GM21825 (cell line): ENCODE data around the gene GHSR.
"Not testable (repeated sequence)": the region's sequence is repeated elsewhere in the genome, so short reads cannot be mapped to it uniquely, and the experiment has no call there.

Experiments used
- ATAC-seq: cut with Tn5 transposase; IDR thresholded peaks from one replicate; pipeline ENCODE4 v1.9.1; 2021; ENCODE audit warnings: mild to moderate bottlenecking, moderate library complexity; ENCODE audit not compliant: unreplicated experiment

Gene GHSR

DNA sequence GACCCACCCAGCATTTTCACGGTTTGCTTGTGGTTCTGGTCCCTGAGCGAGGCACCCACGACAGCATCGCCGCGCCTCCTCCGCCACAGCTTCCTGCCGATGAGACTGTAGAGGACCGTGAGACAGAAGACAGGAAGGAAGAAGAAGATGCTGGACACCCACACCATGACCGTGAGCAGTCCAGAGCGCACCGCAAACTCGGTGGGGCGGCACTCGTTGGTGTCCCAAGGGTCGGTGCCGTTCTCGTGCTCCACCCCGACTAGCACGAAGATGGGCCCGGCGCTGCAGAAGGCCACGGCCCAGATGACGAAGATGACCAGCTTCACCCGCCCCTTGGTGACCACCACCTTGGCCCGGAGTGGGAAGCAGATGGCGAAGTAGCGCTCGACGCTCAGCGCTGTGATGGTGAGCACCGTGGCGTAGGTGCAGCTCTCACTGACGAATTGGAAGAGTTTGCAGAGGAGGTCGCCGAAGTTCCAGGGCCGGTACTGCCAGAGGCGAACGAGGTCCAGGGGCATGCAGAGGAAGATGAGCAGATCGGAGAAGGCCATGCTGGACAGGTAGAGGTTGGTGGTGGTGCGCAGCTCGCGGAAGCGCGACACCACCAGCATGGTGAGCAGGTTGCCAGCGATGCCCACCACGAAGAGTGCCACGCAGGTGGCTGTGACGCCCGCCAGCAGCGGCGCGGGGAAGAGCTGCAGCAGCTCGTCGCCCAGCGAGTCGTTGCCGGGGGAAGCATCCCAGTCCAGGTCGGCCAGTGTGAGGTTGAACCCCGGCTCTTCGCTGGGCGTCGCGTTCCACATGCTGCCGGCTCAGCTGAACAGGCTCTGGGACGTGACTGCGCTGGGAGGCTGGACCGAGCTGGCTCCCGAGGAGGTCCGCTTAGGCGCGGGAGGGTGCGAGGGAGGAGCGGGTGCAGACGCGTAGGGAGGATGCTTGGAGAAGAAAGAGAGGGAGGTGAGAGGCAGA is at the start of gene GHSR:
Gene GHSR (minus strand): TSS at position 846 of the 969 bp plus-strand sequence. CDS start 43 bp downstream, at position 803.
- ATAC-seq, result no peak

- ATAC-seq, result not testable (repeated sequence)
Observed at GRCh38 chr3:172490198-172490669, 42.0 kb upstream of the GHSR start.

GRCh38 chr3:172478116-172478515 is 29.9 kb upstream of the GHSR start:
- ATAC-seq, result no peak

DNA sequence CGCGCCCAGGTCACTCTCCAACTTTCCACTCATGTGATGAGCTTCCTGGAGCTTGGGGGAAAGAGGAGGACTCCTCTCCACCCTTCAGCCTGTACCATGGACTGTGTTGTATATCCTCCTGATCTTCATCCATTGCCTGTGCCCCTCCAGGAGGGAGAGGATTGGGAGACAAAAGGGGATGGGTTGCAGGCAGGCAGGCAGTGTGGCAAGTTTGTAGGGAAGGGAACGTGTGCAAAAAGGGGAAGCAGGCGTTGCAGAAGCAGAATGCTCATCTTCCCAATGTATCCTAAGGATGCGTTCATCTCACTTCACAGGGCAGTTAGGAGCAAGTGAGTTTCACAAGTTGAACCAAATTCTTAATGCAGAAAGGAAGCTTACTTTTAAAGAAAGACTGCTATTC is 28.1 kb upstream of the GHSR start:
- ATAC-seq, result no peak

GRCh38 chr3:172475703-172476102 is 27.4 kb upstream of the GHSR start:
- ATAC-seq, result no peak

- no peak for ATAC-seq
Observed at GRCh38 chr3:172471903-172472302, 23.6 kb upstream of the GHSR start.

GRCh38 chr3:172470588-172470987 is 22.3 kb upstream of the GHSR start:
- no peak for ATAC-seq

- no peak for ATAC-seq
Observed at GRCh38 chr3:172467170-172467824, 19.0 kb upstream of the GHSR start.

DNA sequence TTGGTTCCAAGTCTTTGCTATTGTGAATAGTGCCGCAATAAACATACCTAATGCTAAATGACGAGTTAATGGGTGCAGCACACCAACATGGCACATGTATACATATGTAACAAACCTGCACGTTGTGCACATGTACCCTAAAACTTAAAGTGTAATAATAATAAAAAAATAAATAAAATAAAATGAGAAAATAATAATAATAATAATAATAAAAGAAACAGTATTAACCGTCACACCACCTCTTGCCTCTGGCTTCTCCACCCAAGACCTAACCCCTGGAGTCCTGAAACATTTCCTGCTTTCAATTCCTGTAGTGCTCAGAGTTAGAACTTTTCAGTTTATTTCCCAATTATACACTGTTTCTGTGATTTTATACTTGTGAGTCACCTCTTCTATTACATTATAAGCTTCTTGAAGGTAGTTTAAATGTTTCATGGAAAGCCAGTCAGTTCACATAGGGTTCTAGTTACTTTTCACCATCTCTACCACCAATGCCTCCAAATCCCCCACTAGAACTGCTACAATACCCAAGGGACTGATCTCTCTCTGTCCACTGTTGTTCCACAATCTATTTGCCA is 18.4 kb upstream of the GHSR start:
- no peak for ATAC-seq

DNA sequence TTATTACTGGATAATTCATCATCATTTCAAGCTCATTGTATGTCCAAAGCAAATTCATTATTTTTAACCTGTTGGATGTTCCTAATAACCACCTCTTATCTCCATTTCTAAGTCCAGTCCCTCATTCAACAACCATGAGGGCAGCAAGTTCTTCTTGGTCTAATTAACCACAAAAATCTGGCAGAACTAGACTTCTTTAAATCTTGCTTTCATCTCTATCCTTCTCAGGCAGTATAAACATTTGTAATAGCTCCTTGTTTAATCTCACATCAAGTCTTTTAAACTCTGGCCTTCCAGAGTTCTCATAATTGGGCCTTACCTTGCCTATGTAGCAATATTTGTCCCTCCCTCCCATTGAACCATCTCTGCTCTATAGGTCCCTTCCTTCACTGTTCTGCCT is 17.0 kb upstream of the GHSR start:
- ATAC-seq, result no peak

- no peak for ATAC-seq
Observed at GRCh38 chr3:172464306-172464705, 16.1 kb upstream of the GHSR start.

DNA sequence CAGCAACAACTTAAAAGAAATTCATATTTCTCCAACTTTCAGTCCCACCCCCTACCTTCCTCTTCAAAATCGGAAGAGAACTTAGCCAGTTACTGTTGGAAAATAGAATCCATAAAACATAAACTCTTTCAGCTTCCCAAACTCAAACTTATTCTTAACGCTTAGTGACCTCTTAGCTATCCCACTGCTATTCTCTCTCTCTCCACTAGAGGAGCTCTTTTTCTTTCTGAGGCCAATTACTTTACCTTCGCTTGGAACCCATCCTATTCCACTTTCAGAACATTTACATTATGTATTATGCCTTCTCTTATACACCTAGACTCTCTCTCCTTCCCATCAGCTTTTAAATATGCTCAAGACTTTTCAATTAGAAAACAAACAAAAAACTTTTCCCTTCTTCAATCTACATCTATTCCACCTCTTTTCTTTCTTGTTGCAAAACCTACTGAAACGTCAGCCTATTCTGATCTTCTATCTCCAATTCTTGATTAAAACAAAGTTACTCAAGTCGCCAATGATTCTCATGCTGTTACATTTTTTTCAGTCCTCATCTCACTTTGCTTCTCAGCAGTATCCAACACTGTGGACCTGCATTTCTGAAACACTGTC is 13.4 kb upstream of the GHSR start:
- no peak for ATAC-seq

DNA sequence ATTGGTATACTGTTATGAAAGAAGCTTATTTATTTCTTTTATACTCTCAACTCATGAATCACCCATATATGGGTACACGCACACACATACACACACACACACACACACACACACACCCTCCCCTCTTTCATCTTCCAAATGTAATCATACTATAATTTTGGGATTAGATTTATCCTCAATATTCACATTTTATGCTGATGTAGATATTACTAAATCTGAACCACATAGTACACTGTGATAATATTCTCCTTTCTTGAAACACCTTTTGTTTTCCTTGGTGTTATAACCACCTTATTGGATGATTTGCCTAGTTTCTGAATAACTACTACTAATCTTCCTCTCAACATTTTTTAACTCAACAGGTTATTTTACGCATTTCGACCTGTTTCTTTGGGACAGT is 8.1 kb upstream of the GHSR start:
- ATAC-seq, result no peak

- no peak for ATAC-seq
Observed at GRCh38 chr3:172454180-172454579, 5.9 kb upstream of the GHSR start.

DNA sequence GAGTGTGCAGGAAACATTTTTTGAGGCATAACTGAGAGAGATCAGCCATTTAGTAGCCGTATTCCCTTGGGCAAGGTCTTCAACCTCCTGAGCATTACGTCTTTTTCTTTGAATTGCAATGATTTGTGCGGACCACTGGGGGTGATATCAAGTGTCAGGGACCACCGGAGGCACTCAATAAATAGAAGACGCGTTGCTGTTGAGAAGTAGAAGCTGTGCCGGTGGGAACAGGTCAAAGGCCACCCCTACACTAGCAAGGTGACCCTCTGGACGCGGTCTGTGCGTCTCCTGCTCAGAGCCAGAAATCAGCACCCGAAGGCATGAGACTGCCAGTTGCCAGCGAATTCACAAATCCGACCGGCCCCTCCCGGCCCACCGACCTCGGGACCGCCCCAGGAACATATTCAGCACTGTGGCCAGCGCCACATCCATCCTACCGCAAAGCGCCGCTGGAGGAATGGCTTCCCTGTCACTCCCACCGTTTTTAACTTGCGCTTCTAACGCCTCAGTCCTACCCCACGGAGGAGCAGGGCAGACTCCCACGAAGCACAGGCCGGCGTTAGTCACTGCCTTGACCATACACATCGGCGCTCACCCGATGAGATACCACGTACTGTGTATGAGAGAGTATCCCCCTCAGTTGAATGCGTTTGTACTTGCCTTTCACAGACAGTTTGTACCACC is 1.4 kb upstream of the GHSR start:
- ATAC-seq, result no peak

- no peak for ATAC-seq
Observed at GRCh38 chr3:172448661-172449465, 607 bp upstream of the GHSR start.

DNA sequence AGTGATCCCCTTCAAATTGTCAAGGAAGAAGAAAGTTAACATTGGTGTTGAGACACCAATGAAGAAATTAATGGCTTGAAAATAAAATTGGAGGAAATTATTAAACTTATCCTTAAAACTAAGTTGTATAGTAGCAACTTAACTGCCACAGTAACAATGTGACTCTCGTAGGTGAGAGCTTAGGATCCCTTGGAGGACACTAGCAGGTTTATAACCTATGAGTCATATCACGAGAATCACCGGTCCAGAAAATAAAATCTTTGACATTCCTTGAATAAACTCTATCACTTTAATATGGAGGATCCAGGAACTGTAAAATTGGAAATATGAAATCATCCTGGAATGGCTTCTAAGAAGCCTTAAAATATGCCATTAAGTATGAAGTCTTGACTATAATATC is 2.1 kb downstream of the GHSR start:
- no peak for ATAC-seq

- no peak for ATAC-seq
Observed at GRCh38 chr3:172444821-172445220, 3.4 kb downstream of the GHSR start.

DNA sequence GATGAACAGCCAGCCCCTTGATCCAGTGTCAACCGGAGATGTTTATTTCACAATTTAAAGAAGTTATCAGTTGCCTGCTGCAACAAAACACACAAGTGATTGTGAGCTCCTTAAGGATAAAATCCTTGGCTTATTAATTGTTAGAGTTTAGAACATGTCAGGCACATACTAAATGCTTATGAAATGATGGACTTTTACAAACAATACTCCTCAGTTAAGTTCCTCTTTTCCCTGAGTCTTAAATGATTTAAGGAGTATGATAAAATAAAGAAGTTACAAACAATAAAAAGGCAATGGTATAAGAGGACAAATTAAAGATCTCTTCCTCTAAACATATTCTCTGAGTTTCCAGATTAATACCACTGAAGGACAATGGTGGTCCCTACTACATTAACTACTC is 5.7 kb downstream of the GHSR start:
- no peak for ATAC-seq

GRCh38 chr3:172441581-172441980 is 6.7 kb downstream of the GHSR start:
- ATAC-seq, result no peak
